ENCODE measurements around the gene MXD4. TPM values are rescaled to one million over a fixed set of nuclear protein-coding genes. Genes with fewer than 3 reads are reported as not detected.

The MXD4 gene, protein sequence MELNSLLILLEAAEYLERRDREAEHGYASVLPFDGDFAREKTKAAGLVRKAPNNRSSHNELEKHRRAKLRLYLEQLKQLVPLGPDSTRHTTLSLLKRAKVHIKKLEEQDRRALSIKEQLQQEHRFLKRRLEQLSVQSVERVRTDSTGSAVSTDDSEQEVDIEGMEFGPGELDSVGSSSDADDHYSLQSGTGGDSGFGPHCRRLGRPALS
- total RNA-seq (2016; rRNA removed; fragmentation: Illumina TruSeq; extraction: Trizol) (19.6 and 31.3 TPM in 2 replicates), polyA plus RNA-seq (2011; rRNA removed) (29.0 and 35.5 TPM in 2 replicates), polyA minus RNA-seq (2011; rRNA and poly(A)+ RNA removed; ENCODE audit: low replicate concordance) (56.0 and 71.8 TPM in 2 replicates), Bru-seq, nascent RNA (percentile 74 among the genes with signal in this experiment), BruChase-seq, experiment 1, labeled RNA remaining after a 6-hour chase (percentile 88 among the genes with signal in this experiment), BruChase-seq, experiment 2, labeled RNA remaining after a 2-hour chase (percentile 85 among the genes with signal in this experiment)
- 36.9 and 47.9 TPM in 2 replicates for total RNA-seq (2016; cell fraction: cytosol; rRNA removed; fragmentation: Illumina TruSeq; extraction: Trizol; ENCODE audit: low read depth)
- total RNA-seq (2016; cell fraction: insoluble cytoplasmic fraction; rRNA removed; fragmentation: Illumina TruSeq; extraction: Trizol): 17.4 and 29.0 TPM in 2 replicates
- total RNA-seq (2016; cell fraction: membrane; rRNA removed; fragmentation: Illumina TruSeq; extraction: Trizol): 44.7 and 51.6 TPM in 2 replicates
- total RNA-seq (2016; cell fraction: nucleus; rRNA removed; fragmentation: Illumina TruSeq; extraction: Trizol): 17.8 and 19.3 TPM in 2 replicates
- polyA plus RNA-seq (2011; cell fraction: cytosol; rRNA removed): 18.8 and 32.8 TPM in 2 replicates
- 55.8 and 75.6 TPM in 2 replicates for polyA plus RNA-seq (2011; cell fraction: nucleus; rRNA removed)
- 13.3 and 19.0 TPM in 2 replicates for polyA plus RNA-seq (2012)
- 75.4 and 78.8 TPM in 2 replicates for polyA plus RNA-seq (2016; cell fraction: cytosol; fragmentation: Illumina TruSeq; extraction: Trizol; ENCODE audit: low read depth)
- polyA plus RNA-seq (2016; cell fraction: insoluble cytoplasmic fraction; fragmentation: Illumina TruSeq; extraction: Trizol; ENCODE audit: low read depth): 24.7 and 25.4 TPM in 2 replicates
- polyA plus RNA-seq (2016; cell fraction: membrane; fragmentation: Illumina TruSeq; extraction: Trizol; ENCODE audit: low read depth): 58.0 and 61.9 TPM in 2 replicates
- 40.4 and 42.9 TPM in 2 replicates for polyA plus RNA-seq (2016; cell fraction: nucleus; fragmentation: Illumina TruSeq; extraction: Trizol; ENCODE audit: insufficient read depth, low read depth)
- 16.4 and 18.3 TPM in 2 replicates for polyA minus RNA-seq (2011; cell fraction: cytosol; rRNA and poly(A)+ RNA removed)
- 38.0 and 41.2 TPM in 2 replicates for polyA minus RNA-seq (2011; cell fraction: nucleus; rRNA and poly(A)+ RNA removed)
- long read RNA-seq, experiment 1, full-length matches to known transcripts: 18 of 44 reads
- long read RNA-seq, experiment 1, partial matches to known transcripts: 3 of 44 reads
- long read RNA-seq, experiment 1, other reads (novel, unspliced or antisense): 23 of 44 reads
- long read RNA-seq, experiment 2, full-length matches to known transcripts: 131 of 185 reads
- long read RNA-seq, experiment 2, partial matches to known transcripts: 13 of 185 reads
- long read RNA-seq, experiment 2, other reads (novel, unspliced or antisense): 41 of 185 reads

DNA sequence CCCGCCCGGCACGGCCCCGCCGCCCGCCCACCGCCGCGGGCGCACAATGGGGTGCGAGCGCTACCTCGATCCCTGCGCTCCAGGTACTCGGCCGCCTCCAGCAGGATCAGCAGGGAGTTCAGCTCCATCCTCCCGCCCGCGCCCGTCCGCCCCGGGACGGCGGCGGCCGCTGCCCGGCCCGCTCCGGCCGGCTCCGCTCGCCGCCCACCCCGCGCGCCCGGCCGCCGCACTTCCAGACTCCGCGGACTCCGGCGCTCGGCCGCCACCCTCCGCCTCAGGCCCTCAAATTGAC lies at the start of gene MXD4:
Gene MXD4 (minus strand): TSS at position 257 of the 292 bp plus-strand sequence. CDS start 129 bp downstream, at position 128.
- ChIA-PET CTCF (ENCODE audit: low intra/inter-chr PET ratio, low total read pairs) (no interaction called here), POLR2A (interaction anchor here (0.6 to 1.3 kb wide), 5 partner anchors 13 to 274 kb away, joined by 3 to 11 read pairs (median 3); partner anchors contain the start of genes FAM193A, HAUS3 and POLN)
- FAIRE-seq (no peak), ATAC-seq (no peak), DNase-seq (ENCODE audit: low spot score) (no peak)
- peak within 1 kb of the TSS; percentile 89 for H3K4me2 ChIP-seq (ENCODE audit: low read depth, low read length)
- intact Hi-C loops (cut with micrococcal nuclease; ENCODE audit: unreplicated experiment): loop anchor here (1.0 kb wide), 1 partner anchor 19 kb away; the partner anchor contains the start of genes HAUS3 and POLN
- in situ Hi-C loops (cut with HindIII; ENCODE audit: extremely low pct_ligation_motif_present, low pct_unique_long_range_greater_than_20kb): no loop called here
- peak within 1 kb of the TSS; percentile 86 for H3K9ac ChIP-seq (ENCODE audit: insufficient read depth, low read depth, low read length)
- no peaks in the 10 kb centered on the region for H4K20me1 ChIP-seq (ENCODE audit: insufficient read depth, low read length)
- H3K9me3 ChIP-seq (ENCODE audit: low read length): no peaks in the 10 kb centered on the region
- peak within 1 kb of the TSS; percentile 83 for H3K27ac ChIP-seq (ENCODE audit: extremely low read length, insufficient read depth, low read length)
- H2AFZ ChIP-seq (ENCODE audit: low read length): no peak within 1 kb of the TSS
- peak within 1 kb of the TSS; percentile 71 to 85 (median 83) for H3K4me3 ChIP-seq (replicated peaks in 1 of 3; ENCODE audit: insufficient read depth in 1 of 3, low read depth in 2 of 3, low read length in 3 of 3)
- H3K36me3 ChIP-seq (replicated peaks in 1 of 2; ENCODE audit: control insufficient read depth in 1 of 2, insufficient read depth in 2 of 2, low read length in 2 of 2): 0 out of 5 replicates have a peak, but pooled peaks cover 1 to 6% of the 10 kb centered on the region in 2 experiments
- WGBS (ENCODE audit: low lambda C conversion rate): 0% methylated on average over 17 of the region's 46 CpGs
- peaks cover 31% of the 10 kb centered on the region for H3K4me1 ChIP-seq (ENCODE audit: insufficient read depth, low read length)
- H3K79me2 ChIP-seq (ENCODE audit: insufficient read depth, low read length): peaks cover 9% of the 10 kb centered on the region
- no TSS peak for BruUV-seq (replicated peaks)
- H3K27me3 ChIP-seq (ENCODE audit: control insufficient read depth in 1 of 2, insufficient read depth in 2 of 2, low read length in 2 of 2): peaks cover 11 to 22% of the 10 kb centered on the region in 2 experiments; a peak in 3 of 5 replicates
- TF ChIP-seq, protein P1, sequence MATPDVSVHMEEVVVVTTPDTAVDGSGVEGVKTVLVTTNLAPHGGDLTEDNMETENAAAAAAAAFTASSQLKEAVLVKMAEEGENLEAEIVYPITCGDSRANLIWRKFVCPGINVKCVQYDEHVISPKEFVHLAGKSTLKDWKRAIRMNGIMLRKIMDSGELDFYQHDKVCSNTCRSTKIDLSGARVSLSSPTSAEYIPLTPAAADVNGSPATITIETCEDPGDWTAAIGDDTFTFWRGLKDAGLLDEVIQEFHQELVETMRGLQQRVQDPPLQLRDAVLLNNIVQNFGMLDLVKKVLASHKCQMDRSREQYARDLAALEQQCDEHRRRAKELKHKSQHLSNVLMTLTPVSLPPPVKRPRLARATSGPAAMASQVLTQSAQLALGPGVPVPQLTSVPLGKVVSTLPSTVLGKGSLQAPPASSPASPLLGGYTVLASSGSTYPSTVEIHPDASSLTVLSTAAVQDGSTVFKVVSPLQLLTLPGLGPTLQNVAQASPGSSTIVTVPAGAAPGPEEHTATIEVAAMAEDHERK (CRISPR knock-in tag; IDR thresholded peaks at IDR 0.05; ENCODE audit: low read depth): no peak
- TF ChIP-seq, protein P2, sequence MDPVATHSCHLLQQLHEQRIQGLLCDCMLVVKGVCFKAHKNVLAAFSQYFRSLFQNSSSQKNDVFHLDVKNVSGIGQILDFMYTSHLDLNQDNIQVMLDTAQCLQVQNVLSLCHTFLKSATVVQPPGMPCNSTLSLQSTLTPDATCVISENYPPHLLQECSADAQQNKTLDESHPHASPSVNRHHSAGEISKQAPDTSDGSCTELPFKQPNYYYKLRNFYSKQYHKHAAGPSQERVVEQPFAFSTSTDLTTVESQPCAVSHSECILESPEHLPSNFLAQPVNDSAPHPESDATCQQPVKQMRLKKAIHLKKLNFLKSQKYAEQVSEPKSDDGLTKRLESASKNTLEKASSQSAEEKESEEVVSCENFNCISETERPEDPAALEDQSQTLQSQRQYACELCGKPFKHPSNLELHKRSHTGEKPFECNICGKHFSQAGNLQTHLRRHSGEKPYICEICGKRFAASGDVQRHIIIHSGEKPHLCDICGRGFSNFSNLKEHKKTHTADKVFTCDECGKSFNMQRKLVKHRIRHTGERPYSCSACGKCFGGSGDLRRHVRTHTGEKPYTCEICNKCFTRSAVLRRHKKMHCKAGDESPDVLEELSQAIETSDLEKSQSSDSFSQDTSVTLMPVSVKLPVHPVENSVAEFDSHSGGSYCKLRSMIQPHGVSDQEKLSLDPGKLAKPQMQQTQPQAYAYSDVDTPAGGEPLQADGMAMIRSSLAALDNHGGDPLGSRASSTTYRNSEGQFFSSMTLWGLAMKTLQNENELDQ (CRISPR knock-in tag; IDR thresholded peaks at IDR 0.05; ENCODE audit: borderline replicate concordance): no peak
- TF ChIP-seq, protein P3, sequence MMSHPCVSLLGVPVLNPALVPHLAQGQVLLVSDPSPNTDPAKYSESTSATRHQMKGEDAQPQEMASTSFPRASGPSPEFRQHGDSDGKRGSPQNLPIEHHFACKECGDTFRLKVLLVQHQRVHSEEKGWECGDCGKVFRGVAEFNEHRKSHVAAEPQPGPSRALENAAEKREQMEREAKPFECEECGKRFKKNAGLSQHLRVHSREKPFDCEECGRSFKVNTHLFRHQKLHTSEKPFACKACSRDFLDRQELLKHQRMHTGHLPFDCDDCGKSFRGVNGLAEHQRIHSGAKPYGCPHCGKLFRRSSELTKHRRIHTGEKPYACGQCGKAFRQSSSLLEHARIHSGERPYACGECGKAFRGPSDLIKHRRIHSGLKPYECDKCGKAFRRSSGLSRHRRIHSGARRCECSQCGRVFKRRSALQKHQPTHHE (CRISPR knock-in tag; IDR thresholded peaks at IDR 0.05; ENCODE audit: borderline replicate concordance): no peak
- TF ChIP-seq ZIK1 (CRISPR knock-in tag; IDR thresholded peaks at IDR 0.05; ENCODE audit: borderline replicate concordance, low read depth) (0 out of 2 replicates have a peak, but pooled peaks have one; percentile 9), MTF2 (CRISPR knock-in tag; IDR thresholded peaks at IDR 0.05; ENCODE audit: borderline replicate concordance) (no peak), ZNF703 (CRISPR knock-in tag; IDR thresholded peaks at IDR 0.05; ENCODE audit: borderline replicate concordance) (no peak)
- TF ChIP-seq, protein P4, sequence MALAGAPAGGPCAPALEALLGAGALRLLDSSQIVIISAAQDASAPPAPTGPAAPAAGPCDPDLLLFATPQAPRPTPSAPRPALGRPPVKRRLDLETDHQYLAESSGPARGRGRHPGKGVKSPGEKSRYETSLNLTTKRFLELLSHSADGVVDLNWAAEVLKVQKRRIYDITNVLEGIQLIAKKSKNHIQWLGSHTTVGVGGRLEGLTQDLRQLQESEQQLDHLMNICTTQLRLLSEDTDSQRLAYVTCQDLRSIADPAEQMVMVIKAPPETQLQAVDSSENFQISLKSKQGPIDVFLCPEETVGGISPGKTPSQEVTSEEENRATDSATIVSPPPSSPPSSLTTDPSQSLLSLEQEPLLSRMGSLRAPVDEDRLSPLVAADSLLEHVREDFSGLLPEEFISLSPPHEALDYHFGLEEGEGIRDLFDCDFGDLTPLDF (CRISPR knock-in tag; IDR thresholded peaks at IDR 0.05): no peak
- TF ChIP-seq, protein P5, sequence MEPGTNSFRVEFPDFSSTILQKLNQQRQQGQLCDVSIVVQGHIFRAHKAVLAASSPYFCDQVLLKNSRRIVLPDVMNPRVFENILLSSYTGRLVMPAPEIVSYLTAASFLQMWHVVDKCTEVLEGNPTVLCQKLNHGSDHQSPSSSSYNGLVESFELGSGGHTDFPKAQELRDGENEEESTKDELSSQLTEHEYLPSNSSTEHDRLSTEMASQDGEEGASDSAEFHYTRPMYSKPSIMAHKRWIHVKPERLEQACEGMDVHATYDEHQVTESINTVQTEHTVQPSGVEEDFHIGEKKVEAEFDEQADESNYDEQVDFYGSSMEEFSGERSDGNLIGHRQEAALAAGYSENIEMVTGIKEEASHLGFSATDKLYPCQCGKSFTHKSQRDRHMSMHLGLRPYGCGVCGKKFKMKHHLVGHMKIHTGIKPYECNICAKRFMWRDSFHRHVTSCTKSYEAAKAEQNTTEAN (CRISPR knock-in tag; conservative IDR thresholded peaks at IDR 0.05): no peak

Data from HepG2 (cell line).